Activated T-helper 17 cell treated with anti-CD3 and anti-CD28 coated beads, Interleukin-2, amount 50 U/mL, for 72 hours (primary cell): ENCODE data around the gene ZBTB2. TPM values are rescaled to one million over a fixed set of nuclear protein-coding genes. Genes with fewer than 3 reads are reported as not detected.
"Not testable (repeated sequence)": the region's sequence is repeated elsewhere in the genome, so short reads cannot be mapped to it uniquely, and the experiment has no call there.

ENCODE experiments used
- ATAC-seq: fragments of 150-1000 bp; cut with Tn5 transposase; replicated peaks from 2 replicates; pipeline ENCODE4 v1.10.0; 2021; ENCODE audit warnings: mild to moderate bottlenecking, moderate library complexity
- H3K27ac Mint-ChIP-seq: one replicate; pipeline ENCODE4 v1.8.0; 2022; ENCODE audit warnings: mixed read lengths
- H3K27me3 Mint-ChIP-seq: one replicate; pipeline ENCODE4 v1.8.0; 2022; ENCODE audit warnings: mixed read lengths
- H3K36me3 Mint-ChIP-seq: one replicate; pipeline ENCODE4 v1.8.0; 2022; ENCODE audit warnings: low read depth, mild to moderate bottlenecking, mixed read lengths
- H3K4me1 Mint-ChIP-seq: one replicate; pipeline ENCODE4 v1.8.0; 2022; ENCODE audit warnings: mixed read lengths
- H3K4me3 Mint-ChIP-seq: one replicate; pipeline ENCODE4 v1.8.0; 2022; ENCODE audit warnings: mild to moderate bottlenecking, mixed read lengths
- H3K9me3 Mint-ChIP-seq: one replicate; pipeline ENCODE4 v1.8.0; 2022; ENCODE audit warnings: mixed read lengths
- total RNA-seq, 2 donors: library from RNA; stranded (reverse); gene quantifications; one replicate each; pipeline ENCODE4 v1.2.3, GENCODE V29; 2022

ZBTB2 gene
- total RNA-seq, 2 donors from 2014 or later, result 12.9 to 19.0 TPM

- H3K9me3 Mint-ChIP-seq, result no peaks in the 10 kb centered on the region
- ATAC-seq, result peak; percentile 71
- peak overlapping the region; percentile 97 for H3K27ac Mint-ChIP-seq
- H3K36me3 Mint-ChIP-seq, result peaks cover 42% of the 10 kb centered on the region
- H3K27me3 Mint-ChIP-seq, result no peaks in the 10 kb centered on the region
- H3K4me3 Mint-ChIP-seq, result peak overlapping the region; percentile 98
- H3K4me1 Mint-ChIP-seq, result peaks cover 30% of the 10 kb centered on the region
These were observed 1.6 kb downstream of the ZBTB2 start for GRCh38 chr6:151389618-151390275.

- H3K4me3 Mint-ChIP-seq, result peak overlapping the region; percentile 98
- no peak for ATAC-seq
- H3K27me3 Mint-ChIP-seq, result no peaks in the 10 kb centered on the region
- H3K4me1 Mint-ChIP-seq, result peaks cover 35% of the 10 kb centered on the region
- peak overlapping the region; percentile 97 for H3K27ac Mint-ChIP-seq
- no peaks in the 10 kb centered on the region for H3K9me3 Mint-ChIP-seq
- peaks cover 43% of the 10 kb centered on the region for H3K36me3 Mint-ChIP-seq
These were observed 2.3 kb downstream of the ZBTB2 start for GRCh38 chr6:151388997-151389617.

DNA sequence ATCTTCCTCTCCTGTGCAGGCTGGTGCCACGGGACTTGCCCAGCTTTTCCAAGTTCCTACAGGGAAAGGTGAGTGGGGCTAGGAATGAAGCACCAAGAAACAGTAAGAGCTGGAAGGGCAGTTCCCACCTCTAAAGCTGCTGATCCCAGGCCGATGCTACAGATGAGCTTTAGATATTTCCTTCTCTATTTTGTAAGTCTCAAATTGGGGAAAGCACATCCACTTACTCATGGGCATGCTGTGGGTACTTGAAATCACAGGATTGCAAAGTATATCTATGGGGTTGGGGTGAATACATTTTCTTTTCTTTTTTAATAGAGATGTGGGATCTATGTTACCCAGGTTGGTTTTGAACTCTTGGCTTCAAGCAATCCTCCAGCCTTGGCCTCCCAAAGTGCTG, 3.1 kb downstream of the ZBTB2 start:
- Mint-ChIP-seq H3K4me3 (peak overlapping the region; percentile 98), H3K4me1 (peaks cover 28% of the 10 kb centered on the region), H3K27me3 (no peaks in the 10 kb centered on the region), H3K9me3 (no peaks in the 10 kb centered on the region), H3K27ac (peak overlapping the region; percentile 97), H3K36me3 (peaks cover 39% of the 10 kb centered on the region)
- no peak for ATAC-seq

DNA sequence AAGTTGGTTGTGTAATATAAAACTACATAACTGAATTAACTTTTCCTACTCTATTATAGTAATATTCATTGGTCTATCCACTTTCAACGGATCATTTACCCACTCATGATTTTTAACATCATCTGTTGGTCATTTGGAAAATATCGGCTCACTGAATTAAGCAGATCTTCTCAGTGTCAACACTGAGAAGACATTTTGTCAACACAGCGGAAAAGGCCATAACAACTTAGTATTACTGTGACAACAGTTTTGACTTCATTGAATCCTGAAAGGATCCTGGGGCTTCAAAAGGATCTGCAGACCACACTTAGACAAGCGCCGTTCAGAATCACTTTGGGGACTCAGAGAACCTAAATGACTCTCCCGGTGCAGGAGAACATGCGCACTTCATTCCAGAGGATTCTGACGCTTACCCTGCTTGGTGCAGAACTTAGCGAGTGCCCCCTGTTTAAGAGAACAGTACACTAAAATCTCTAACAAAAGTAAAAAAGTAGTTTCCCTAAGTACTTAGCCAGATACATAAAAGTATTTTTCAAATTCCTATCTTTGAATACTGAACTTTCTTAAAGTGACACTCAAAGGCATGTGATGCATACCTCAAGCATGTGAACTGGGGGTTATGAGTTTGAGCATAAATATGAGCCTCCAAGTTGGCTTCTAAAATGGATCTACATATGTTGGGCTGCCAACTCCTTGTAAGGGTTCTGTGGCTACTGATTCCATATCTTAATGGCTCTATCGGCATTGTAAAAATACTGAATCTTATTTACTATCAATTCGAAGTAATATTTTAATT, 4.0 kb downstream of the ZBTB2 start:
- Mint-ChIP-seq H3K9me3 (no peaks in the 10 kb centered on the region), H3K27ac (no peak overlapping the region), H3K36me3 (peaks cover 31% of the 10 kb centered on the region), H3K4me1 (peaks cover 21% of the 10 kb centered on the region), H3K27me3 (no peaks in the 10 kb centered on the region), H3K4me3 (no peak overlapping the region)
- no peak for ATAC-seq

DNA sequence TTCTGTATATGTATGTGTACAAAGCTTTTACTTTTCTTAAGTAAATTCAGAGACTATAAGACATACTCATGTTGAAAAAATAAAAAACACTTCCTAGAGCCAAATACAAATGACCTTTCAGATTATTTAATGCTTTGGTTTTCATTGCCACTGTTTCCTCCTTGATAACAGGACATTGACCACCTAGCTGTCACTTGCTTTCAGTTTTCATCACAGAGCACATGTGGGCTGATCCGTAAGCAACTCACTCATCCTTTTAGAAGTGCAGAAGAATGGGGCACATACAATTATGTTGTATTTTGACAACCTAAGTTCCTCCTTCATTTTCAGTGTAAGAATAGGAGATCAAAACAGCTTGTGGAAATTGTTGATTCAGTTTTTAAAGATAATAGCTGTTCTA, 6.2 kb downstream of the ZBTB2 start:
- H3K9me3 Mint-ChIP-seq, result no peaks in the 10 kb centered on the region
- no peak overlapping the region for H3K27ac Mint-ChIP-seq
- peaks cover 29% of the 10 kb centered on the region for H3K4me1 Mint-ChIP-seq
- H3K36me3 Mint-ChIP-seq, result peaks cover 26% of the 10 kb centered on the region
- peak overlapping the region; percentile 53 for H3K4me3 Mint-ChIP-seq
- ATAC-seq, result no peak
- H3K27me3 Mint-ChIP-seq, result no peaks in the 10 kb centered on the region

- no peak for ATAC-seq
- peaks cover 35% of the 10 kb centered on the region for H3K4me1 Mint-ChIP-seq
- no peaks in the 10 kb centered on the region for H3K27me3 Mint-ChIP-seq
- no peak overlapping the region for H3K27ac Mint-ChIP-seq
- H3K9me3 Mint-ChIP-seq, result no peaks in the 10 kb centered on the region
- peaks cover 32% of the 10 kb centered on the region for H3K36me3 Mint-ChIP-seq
- H3K4me3 Mint-ChIP-seq, result no peak overlapping the region
These were observed 7.2 kb downstream of the ZBTB2 start for GRCh38 chr6:151384151-151384550.

GRCh38 chr6:151382631-151383030, 8.7 kb downstream of the ZBTB2 start:
- peaks cover 32% of the 10 kb centered on the region for H3K36me3 Mint-ChIP-seq
- H3K9me3 Mint-ChIP-seq, H3K27me3 Mint-ChIP-seq, H3K4me3 Mint-ChIP-seq, ATAC-seq, H3K27ac Mint-ChIP-seq: not testable (repeated sequence)
- peaks cover 43% of the 10 kb centered on the region for H3K4me1 Mint-ChIP-seq

GRCh38 chr6:151381722-151382121, 9.6 kb downstream of the ZBTB2 start:
- H3K36me3 Mint-ChIP-seq, result peaks cover 27% of the 10 kb centered on the region
- H3K4me1 Mint-ChIP-seq, result peaks cover 46% of the 10 kb centered on the region
- peak overlapping the region; percentile 98 for H3K27ac Mint-ChIP-seq
- H3K4me3 Mint-ChIP-seq, result peak overlapping the region; percentile 99
- no peaks in the 10 kb centered on the region for H3K27me3 Mint-ChIP-seq
- ATAC-seq, result peak; percentile 59
- no peaks in the 10 kb centered on the region for H3K9me3 Mint-ChIP-seq

DNA sequence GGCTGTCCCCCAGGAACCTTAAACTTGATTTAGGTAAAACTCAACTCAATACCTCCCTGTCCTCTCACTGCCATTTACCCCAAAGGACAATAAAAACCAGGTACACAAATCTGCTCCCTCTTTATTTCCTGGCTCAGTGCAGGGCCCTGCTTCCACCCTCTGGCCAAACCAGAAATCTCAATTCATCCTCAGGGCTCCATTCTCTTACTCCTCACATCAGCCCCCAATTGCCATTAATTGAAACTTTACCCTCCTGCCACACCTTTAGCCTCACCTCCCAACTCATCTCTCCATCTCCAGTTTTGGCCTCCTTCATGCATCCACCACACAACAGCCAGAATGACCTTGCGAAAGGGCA, 10.5 kb downstream of the ZBTB2 start:
- peak; percentile 18 for ATAC-seq
- Mint-ChIP-seq H3K27ac (peak overlapping the region; percentile 98), H3K9me3 (no peaks in the 10 kb centered on the region), H3K27me3 (no peaks in the 10 kb centered on the region), H3K36me3 (peaks cover 23% of the 10 kb centered on the region), H3K4me3 (peak overlapping the region; percentile 99), H3K4me1 (peaks cover 55% of the 10 kb centered on the region)

DNA sequence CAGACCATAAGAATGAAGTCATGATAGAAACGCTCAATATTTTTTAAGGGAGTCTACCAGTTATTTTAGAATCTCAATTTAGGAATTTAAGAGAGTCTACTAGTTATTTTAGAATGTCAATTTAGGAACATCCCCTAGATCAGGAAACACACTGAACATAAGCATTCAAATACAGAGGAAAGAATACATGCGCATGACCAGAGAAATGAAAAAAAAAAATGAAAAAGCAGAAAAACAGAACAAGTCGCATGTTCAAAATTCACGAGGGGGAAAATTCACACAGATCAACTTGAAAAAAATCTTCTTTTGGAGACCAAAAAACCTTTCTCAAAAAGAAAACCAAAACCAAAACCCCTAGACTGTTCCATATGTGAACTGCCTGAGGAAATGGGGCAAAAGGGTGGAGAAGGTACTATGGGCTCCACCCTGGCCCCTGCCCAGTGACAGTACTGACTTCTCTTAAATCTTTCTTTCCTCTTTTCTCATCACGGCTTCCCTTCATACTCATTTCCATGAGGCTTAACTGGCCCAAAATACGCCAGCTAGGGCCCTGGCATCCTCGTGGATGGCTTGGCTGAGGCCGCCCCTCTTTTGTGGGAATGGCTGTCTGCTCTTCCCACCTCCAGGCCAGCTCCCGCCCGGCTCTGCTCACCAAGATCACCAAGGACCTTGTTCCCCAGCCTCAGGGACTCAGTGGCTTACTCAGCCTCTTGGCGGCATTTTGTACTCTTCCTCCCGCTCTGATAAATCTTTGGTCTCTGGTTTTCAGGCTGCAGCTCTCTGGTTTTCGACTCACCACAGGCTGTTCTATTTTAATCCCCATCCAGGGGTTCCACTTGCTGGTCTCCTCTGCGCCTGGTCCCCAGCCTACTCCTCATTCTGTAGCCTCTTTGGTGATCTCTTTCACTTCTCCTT, 11.2 kb downstream of the ZBTB2 start:
- Mint-ChIP-seq H3K4me3 (peak overlapping the region; percentile 99), H3K36me3 (peaks cover 21% of the 10 kb centered on the region), H3K4me1 (peaks cover 55% of the 10 kb centered on the region), H3K27me3 (no peaks in the 10 kb centered on the region), H3K27ac (peak overlapping the region; percentile 98), H3K9me3 (no peaks in the 10 kb centered on the region)
- ATAC-seq, result peak; percentile 72

DNA sequence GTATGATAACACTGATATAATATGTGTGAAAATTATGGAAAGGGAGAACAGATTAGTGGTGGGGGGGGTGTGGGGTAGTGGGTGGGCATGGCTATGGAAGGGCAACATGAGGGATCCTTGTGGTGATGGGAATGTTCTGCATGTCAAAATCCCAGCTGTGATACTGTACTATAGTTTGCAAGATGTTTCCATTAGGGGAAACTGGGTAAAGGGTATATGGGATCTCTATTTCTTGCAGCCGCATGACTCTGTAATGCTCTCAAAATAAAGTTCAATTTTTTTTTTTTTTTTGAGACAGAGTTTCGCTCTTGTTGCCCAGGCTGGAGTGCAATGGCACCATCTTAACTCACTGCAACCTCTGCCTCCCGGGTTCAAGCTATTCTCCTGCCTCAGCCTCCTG, 14.3 kb downstream of the ZBTB2 start:
- Mint-ChIP-seq H3K27ac (peak overlapping the region; percentile 72), H3K27me3 (no peaks in the 10 kb centered on the region), H3K4me1 (peaks cover 66% of the 10 kb centered on the region), H3K36me3 (peaks cover 28% of the 10 kb centered on the region), H3K4me3 (peak overlapping the region; percentile 60), H3K9me3 (no peaks in the 10 kb centered on the region)
- no peak for ATAC-seq

DNA sequence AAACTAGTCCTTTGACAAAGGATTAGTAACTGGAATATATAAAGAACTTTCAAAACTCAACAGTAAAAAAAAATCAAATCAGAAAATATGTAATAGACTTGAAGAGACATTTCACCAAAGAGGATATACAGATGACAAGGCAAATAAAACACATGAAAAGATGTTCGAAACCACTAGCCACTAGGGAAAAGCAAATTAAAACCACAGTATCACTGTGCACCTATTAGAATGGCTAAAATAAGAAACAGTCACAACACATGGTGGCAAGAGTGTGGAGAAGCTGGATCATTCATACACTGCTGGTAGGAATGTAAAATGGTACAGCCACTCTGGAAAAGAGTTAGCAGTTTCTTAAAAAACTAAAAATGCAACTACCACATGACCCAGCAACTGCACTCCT, 14.9 kb downstream of the ZBTB2 start:
- Mint-ChIP-seq H3K4me3 (peak overlapping the region; percentile 60), H3K27me3 (no peaks in the 10 kb centered on the region), H3K36me3 (peaks cover 34% of the 10 kb centered on the region), H3K9me3 (no peaks in the 10 kb centered on the region), H3K4me1 (peaks cover 69% of the 10 kb centered on the region), H3K27ac (peak overlapping the region; percentile 72)
- ATAC-seq, result peak; percentile 17

GRCh38 chr6:151375833-151376232, 15.5 kb downstream of the ZBTB2 start:
- ATAC-seq, result no peak
- peak overlapping the region; percentile 72 for H3K27ac Mint-ChIP-seq
- no peaks in the 10 kb centered on the region for H3K27me3 Mint-ChIP-seq
- no peaks in the 10 kb centered on the region for H3K9me3 Mint-ChIP-seq
- H3K4me3 Mint-ChIP-seq, result peak overlapping the region; percentile 60
- peaks cover 66% of the 10 kb centered on the region for H3K4me1 Mint-ChIP-seq
- H3K36me3 Mint-ChIP-seq, result peaks cover 40% of the 10 kb centered on the region

DNA sequence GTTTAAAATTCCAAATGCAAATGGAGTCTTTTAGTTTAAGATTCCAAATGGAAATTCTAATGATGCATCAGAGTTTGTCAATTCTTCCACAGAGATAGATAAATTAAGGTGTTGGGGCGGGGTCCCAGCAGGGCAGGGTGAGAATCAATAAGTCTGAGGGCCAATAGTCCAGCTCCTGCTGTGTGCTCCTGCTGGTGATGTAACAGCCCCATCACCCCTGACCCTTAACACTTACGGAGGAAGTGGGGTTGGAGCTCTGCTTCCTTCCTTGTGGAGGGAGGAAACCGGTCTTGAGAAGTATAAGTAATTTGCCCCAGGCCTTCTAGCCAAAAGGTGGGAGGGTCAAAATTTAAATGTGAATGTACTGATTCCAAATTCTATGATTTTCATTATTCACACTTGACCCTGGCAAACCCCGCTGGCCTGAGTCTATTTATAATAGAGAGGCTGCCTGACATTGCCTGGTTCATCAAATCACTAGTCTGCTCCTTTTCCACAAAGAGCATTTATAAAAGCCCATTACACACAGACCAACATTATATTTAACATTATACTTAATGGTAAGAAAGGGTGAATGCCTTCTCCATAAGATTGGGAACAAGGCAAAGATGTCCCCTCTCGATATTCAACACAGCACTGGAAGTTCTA, 17.2 kb downstream of the ZBTB2 start:
- Mint-ChIP-seq H3K27me3 (no peaks in the 10 kb centered on the region), H3K4me3 (peak overlapping the region; percentile 60), H3K27ac (peak overlapping the region; percentile 69), H3K9me3 (no peaks in the 10 kb centered on the region), H3K36me3 (peaks cover 47% of the 10 kb centered on the region), H3K4me1 (peaks cover 54% of the 10 kb centered on the region)
- ATAC-seq, result no peak
